RWPE2 (cell line): Measurements from ENCODE around the gene ERVK3-1.

Source experiments
- ATAC-seq: fragments of 200-7000 bp; cut with Tn5 transposase; 3 replicates; pipeline ENCODE4 v1.9.1; 2021; ENCODE audit warnings: low read depth
- DNase-seq: peaks from one replicate; pipeline ENCODE4 v3.0.0-alpha.2; 2020; ENCODE audit warnings: low spot score
- H3K27ac ChIP-seq: fragments of 450-650 bp; 2 replicates; pipeline ENCODE4 v1.5.1; 2017; ENCODE audit warnings: mild to moderate bottlenecking; ENCODE audit not compliant: poor library complexity, severe bottlenecking
- H3K27me3 ChIP-seq: fragments of 250-450 bp; sonication (Bioruptor Pico); 2 replicates; pipeline ENCODE4 v1.5.1; 2021; ENCODE audit warnings: mild to moderate bottlenecking, moderate library complexity; ENCODE audit not compliant: insufficient read depth, poor library complexity, severe bottlenecking
- H3K36me3 ChIP-seq: fragments of 250-450 bp; sonication (Bioruptor Pico); 2 replicates; pipeline ENCODE4 v1.5.1; 2020; ENCODE audit warnings: low read depth, mild to moderate bottlenecking, moderate library complexity
- H3K4me1 ChIP-seq: fragments of 250-450 bp; sonication (Bioruptor Pico); 2 replicates; pipeline ENCODE4 v1.5.1; 2021; ENCODE audit warnings: mild to moderate bottlenecking, moderate library complexity; ENCODE audit not compliant: insufficient read depth, poor library complexity, severe bottlenecking
- H3K4me3 ChIP-seq: fragments of 250-450 bp; sonication (Bioruptor Pico); 2 replicates; pipeline ENCODE4 v1.5.1; 2021; ENCODE audit warnings: mild to moderate bottlenecking, moderate library complexity; ENCODE audit not compliant: severe bottlenecking
- H3K9me3 ChIP-seq: fragments of 250-450 bp; sonication (Bioruptor Pico); 2 replicates; pipeline ENCODE4 v1.5.1; 2021; ENCODE audit warnings: mild to moderate bottlenecking, moderate library complexity; ENCODE audit not compliant: severe bottlenecking
- TF ChIP-seq, protein P1 (sequence below): fragments of 450-650 bp; IDR thresholded peaks from one replicate; pipeline ENCODE4 v1.5.1; 2017; ENCODE audit warnings: mild to moderate bottlenecking, moderate library complexity; ENCODE audit not compliant: poor library complexity, severe bottlenecking

ERVK3-1 gene

DNA sequence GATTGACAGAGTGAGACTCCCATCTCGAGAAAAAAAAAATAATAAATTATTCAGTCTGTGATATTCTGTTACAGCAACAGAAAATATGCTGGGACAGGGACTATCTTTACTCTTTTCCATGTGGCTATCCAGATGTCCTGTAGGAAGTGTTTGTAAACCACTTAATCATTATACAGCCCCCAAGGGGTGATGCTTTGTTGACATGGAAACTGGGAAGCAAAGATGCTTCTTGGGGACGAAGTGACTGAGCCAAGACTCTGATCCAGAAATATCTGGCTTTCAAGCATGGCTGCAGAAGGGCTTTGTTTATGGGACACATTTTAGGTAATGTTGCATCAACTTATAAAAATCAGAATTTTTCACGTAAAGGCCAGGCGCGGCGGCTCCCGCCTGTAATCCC, 21.0 kb upstream of the ERVK3-1 start:
- no peak overlapping the region for H3K4me3 ChIP-seq
- H3K9me3 ChIP-seq = no peaks in the 10 kb centered on the region
- TF ChIP-seq, protein P1, sequence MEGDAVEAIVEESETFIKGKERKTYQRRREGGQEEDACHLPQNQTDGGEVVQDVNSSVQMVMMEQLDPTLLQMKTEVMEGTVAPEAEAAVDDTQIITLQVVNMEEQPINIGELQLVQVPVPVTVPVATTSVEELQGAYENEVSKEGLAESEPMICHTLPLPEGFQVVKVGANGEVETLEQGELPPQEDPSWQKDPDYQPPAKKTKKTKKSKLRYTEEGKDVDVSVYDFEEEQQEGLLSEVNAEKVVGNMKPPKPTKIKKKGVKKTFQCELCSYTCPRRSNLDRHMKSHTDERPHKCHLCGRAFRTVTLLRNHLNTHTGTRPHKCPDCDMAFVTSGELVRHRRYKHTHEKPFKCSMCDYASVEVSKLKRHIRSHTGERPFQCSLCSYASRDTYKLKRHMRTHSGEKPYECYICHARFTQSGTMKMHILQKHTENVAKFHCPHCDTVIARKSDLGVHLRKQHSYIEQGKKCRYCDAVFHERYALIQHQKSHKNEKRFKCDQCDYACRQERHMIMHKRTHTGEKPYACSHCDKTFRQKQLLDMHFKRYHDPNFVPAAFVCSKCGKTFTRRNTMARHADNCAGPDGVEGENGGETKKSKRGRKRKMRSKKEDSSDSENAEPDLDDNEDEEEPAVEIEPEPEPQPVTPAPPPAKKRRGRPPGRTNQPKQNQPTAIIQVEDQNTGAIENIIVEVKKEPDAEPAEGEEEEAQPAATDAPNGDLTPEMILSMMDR = no peak
- peaks cover 3% of the 10 kb centered on the region for H3K4me1 ChIP-seq
- ATAC-seq = no peak
- H3K36me3 ChIP-seq = peaks cover 49% of the 10 kb centered on the region
- no peaks in the 10 kb centered on the region for H3K27me3 ChIP-seq
- no peak for DNase-seq
- H3K27ac ChIP-seq = no peak overlapping the region

DNA sequence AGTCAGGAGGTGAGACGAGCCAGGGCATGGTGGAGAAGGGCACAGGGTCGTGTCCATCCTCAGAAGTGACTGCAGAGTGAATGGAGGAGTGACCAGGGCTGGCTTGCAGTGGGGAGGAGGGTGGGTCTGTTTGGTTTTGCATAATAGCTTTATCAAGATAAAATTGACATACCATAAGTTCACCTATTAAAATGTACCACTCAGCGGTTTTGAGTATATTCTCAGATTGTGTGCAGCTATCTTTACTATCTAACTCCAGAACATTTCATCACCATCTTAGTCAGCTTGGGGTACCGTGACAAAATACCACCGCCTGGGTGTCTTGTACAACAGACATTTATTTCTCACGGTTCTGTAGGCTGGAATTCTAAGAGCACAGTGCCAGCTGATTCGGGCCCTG, 13.2 kb upstream of the ERVK3-1 start:
- DNase-seq = no peak
- TF ChIP-seq, protein P1 = no peak
- H3K4me1 ChIP-seq = no peaks in the 10 kb centered on the region
- no peak for ATAC-seq
- no peaks in the 10 kb centered on the region for H3K27me3 ChIP-seq
- peaks cover 72% of the 10 kb centered on the region for H3K36me3 ChIP-seq
- H3K27ac ChIP-seq = no peak overlapping the region
- H3K9me3 ChIP-seq = peaks cover 6% of the 10 kb centered on the region
- H3K4me3 ChIP-seq = no peak overlapping the region

DNA sequence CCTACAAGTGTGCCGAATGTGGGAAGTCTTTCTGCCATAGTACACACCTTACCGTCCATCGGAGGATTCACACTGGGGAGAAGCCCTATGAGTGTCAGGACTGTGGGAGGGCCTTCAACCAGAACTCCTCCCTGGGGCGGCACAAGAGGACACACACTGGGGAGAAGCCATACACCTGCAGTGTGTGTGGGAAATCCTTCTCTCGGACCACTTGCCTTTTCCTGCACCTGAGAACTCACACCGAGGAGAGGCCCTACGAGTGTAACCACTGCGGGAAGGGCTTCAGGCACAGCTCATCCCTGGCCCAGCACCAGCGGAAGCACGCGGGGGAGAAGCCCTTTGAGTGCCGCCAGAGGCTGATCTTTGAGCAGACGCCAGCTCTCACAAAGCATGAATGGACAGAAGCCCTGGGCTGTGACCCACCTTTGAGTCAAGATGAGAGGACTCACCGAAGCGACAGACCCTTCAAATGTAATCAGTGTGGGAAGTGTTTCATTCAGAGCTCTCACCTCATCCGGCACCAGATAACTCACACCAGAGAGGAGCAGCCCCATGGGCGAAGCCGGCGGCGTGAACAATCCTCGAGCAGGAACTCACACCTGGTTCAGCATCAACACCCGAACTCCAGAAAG, 10.3 kb upstream of the ERVK3-1 start:
- H3K9me3 ChIP-seq = peaks cover 6% of the 10 kb centered on the region

DNA sequence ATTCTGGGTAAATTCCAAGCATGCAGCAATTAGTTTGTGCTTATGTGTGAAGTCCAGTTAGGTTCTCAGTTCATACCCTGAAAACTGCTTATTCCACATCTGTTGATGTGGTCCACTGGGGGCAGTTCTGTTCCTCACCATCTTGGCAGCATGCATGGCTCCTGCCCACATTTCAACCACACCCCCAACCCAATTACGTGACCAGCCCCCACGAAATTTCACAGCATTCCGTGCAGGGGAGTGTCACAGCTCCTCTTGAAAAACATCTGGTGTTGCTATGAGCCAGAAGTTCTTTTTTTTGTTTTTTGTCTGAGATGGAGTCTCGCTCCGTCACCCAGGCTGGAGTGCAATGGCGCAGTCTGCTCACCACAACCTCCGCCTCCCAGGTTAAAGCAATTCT, 9.1 kb upstream of the ERVK3-1 start:
- peaks cover 6% of the 10 kb centered on the region for H3K9me3 ChIP-seq
- TF ChIP-seq, protein P1 = no peak
- no peak overlapping the region for H3K27ac ChIP-seq
- H3K4me1 ChIP-seq = no peaks in the 10 kb centered on the region
- H3K4me3 ChIP-seq = no peak overlapping the region
- H3K36me3 ChIP-seq = peaks cover 51% of the 10 kb centered on the region
- H3K27me3 ChIP-seq = no peaks in the 10 kb centered on the region
- no peak for DNase-seq
- ATAC-seq = no peak

More for the DNA sequence above, 10.3 kb upstream of the ERVK3-1 start:
- Histone ChIP-seq H3K4me3 (no peak overlapping the region), H3K36me3 (peaks cover 58% of the 10 kb centered on the region), H3K27me3 (no peaks in the 10 kb centered on the region), H3K4me1 (no peaks in the 10 kb centered on the region), H3K27ac (no peak overlapping the region)
- ATAC-seq (no peak), DNase-seq (no peak)
- TF ChIP-seq, protein P1 = no peak

DNA sequence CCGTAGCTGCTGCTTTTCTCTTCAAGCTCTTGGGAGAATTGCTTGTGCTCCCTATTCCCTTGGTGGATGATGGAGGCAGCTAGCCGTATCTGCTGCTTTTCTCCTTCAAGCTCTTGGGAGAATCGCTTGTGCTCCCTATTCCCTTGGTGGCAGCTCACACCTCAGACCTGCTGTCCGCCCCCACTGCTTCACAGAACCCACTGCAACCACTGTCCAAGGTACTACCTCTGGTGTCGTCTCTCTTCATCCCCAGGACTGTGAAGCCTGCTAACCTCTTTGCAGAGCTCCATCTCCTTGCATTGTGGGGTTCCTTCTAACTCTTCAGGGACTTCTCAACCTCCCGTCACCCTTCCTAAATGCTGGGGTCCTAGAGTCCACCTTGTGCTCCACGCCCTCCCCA, 4.6 kb upstream of the ERVK3-1 start:
- TF ChIP-seq, protein P1 = no peak
- Histone ChIP-seq H3K36me3 (peaks cover 18% of the 10 kb centered on the region), H3K27ac (no peak overlapping the region), H3K27me3 (no peaks in the 10 kb centered on the region), H3K4me1 (peaks cover 3% of the 10 kb centered on the region), H3K9me3 (no peaks in the 10 kb centered on the region), H3K4me3 (no peak overlapping the region)
- ATAC-seq = no peak
- DNase-seq = no peak
